ENCODE data around the gene TMCC2. TPM values are rescaled to one million over a fixed set of nuclear protein-coding genes. Genes with fewer than 3 reads are reported as not detected.

The TMCC2 gene
- total and polyA plus RNA-seq, 3 donors from 2014 or later: 8.5 to 14.7 (median 12.1) TPM

DNA sequence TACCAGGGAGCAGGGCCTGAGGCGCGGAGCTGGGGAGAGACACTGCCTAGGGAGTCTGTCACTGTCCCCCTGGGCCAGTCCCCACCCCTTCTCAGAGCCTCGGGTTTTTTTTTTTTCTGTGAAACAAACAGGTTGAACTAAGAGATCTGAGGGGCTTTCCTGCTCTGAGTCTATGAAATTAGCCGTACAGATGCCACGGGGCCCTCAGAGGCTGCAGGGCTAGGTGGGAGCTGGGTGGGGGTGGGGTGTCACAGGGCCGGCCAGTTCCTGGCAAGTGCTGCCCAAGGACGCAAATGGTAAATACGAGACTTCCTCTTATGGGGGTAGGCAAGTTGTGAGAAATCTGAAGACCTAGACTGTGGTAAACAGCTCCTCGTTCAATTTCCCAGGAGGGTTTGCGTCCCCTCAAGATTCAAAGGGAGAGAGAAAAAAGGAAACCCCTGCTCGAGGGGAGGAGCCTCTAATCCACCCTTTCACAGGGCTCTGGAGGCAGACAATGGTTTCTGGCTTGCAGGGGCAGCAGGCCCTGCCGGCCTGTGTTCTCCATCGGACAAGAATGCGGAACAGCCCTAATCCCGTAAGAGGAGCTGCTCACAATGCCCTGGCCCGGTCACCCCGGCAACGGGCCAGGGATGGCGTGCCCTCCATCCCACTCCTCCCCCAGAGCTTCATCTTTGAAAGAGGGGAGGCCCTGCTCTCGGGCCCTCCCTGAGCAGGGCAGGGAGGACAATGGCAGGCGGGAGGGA, 86.0 kb downstream of the TMCC2 start:
- H3K4me1 ChIP-seq: peaks cover 34% of the 10 kb centered on the region
- WGBS, 2 donors: 23 to 50% methylated on average over 21 of the region's 21 CpGs
- intact Hi-C loops (cut with DNase I; ENCODE audit: low total_unique reads): no loop called here

DNA sequence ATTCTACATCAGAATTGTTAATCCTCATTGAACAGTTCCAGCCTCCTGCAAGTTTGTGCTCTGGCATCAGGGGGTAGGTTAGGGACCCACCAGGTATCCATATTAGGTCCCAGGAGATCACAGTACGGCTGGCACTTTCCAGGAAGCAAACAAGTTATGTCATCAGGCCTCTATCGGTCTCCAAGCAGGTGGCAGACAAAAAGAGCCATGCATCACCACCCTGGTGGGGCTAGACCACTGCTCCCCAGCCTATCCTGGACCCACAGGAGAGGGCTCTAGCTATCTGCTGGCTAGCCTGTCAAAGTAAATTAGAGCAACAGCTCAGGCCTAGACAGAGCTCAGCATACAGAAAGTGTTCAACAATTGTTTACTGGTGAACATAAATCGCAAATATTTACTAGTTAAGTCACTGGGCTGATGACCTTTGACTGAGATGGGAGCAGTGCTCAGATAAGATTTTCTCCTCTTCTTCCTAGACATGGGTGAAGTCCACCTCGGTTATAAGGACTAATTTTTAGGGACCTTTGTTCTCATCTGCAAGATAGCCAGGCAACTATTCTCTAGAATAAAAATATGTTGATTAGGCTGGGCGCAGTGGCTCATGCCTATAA, 87.4 kb downstream of the TMCC2 start:
- H3K4me1 ChIP-seq: peaks cover 40% of the 10 kb centered on the region

More for the DNA sequence above, 86.0 kb downstream of the TMCC2 start:
- Histone ChIP-seq H3K27me3 (no peaks in the 10 kb centered on the region), H3K27ac (peak overlapping the region; percentile 36 to 64), H3K36me3 (ENCODE audit: low read depth, missing control alignments) (no peaks in the 10 kb centered on the region), H3K4me3 (no peak overlapping the region), H3K9me3 (no peaks in the 10 kb centered on the region)
- DNase-seq: peak; percentile 60
- TF ChIP-seq POLR2A (IDR thresholded peaks at IDR 0.05): no peak
- TF ChIP-seq, protein P1, sequence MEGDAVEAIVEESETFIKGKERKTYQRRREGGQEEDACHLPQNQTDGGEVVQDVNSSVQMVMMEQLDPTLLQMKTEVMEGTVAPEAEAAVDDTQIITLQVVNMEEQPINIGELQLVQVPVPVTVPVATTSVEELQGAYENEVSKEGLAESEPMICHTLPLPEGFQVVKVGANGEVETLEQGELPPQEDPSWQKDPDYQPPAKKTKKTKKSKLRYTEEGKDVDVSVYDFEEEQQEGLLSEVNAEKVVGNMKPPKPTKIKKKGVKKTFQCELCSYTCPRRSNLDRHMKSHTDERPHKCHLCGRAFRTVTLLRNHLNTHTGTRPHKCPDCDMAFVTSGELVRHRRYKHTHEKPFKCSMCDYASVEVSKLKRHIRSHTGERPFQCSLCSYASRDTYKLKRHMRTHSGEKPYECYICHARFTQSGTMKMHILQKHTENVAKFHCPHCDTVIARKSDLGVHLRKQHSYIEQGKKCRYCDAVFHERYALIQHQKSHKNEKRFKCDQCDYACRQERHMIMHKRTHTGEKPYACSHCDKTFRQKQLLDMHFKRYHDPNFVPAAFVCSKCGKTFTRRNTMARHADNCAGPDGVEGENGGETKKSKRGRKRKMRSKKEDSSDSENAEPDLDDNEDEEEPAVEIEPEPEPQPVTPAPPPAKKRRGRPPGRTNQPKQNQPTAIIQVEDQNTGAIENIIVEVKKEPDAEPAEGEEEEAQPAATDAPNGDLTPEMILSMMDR (IDR thresholded peaks at IDR 0.05): no peak

DNA sequence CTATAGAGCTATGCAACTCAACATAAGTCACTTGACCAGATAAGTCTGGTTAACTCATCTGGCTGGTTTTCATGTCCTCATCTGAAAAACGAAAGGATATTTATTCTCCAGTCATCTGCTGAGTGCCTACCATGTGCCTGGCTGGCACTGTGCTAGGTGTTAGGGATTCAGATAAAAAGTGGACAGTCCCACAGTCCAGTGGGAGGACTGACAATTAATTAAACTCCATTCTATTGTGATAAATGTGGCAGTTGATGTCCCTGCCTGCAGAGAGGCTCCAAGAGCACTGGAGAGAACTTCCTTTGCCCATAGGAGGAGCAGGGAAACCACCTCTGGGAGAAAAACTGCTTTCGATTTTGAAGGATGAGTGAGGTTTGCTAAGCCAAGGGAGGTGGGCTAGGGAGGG, 88.4 kb downstream of the TMCC2 start:
- peaks cover 40% of the 10 kb centered on the region for H3K4me1 ChIP-seq
- DNase-seq: no peak
- H3K36me3 ChIP-seq (ENCODE audit: low read depth, missing control alignments): no peaks in the 10 kb centered on the region

More for the DNA sequence above, 87.4 kb downstream of the TMCC2 start:
- Histone ChIP-seq H3K27me3 (no peaks in the 10 kb centered on the region), H3K9me3 (no peaks in the 10 kb centered on the region), H3K4me3 (no peak overlapping the region), H3K27ac (no peak overlapping the region), H3K36me3 (ENCODE audit: low read depth, missing control alignments) (no peaks in the 10 kb centered on the region)
- intact Hi-C loops (cut with DNase I; ENCODE audit: low total_unique reads): no loop called here
- WGBS, 2 donors: 83 to 88% methylated on average over 5 of the region's 5 CpGs
- no peak for TF ChIP-seq POLR2A (IDR thresholded peaks at IDR 0.05)
- TF ChIP-seq, protein P1 (IDR thresholded peaks at IDR 0.05): no peak
- DNase-seq: no peak

DNA sequence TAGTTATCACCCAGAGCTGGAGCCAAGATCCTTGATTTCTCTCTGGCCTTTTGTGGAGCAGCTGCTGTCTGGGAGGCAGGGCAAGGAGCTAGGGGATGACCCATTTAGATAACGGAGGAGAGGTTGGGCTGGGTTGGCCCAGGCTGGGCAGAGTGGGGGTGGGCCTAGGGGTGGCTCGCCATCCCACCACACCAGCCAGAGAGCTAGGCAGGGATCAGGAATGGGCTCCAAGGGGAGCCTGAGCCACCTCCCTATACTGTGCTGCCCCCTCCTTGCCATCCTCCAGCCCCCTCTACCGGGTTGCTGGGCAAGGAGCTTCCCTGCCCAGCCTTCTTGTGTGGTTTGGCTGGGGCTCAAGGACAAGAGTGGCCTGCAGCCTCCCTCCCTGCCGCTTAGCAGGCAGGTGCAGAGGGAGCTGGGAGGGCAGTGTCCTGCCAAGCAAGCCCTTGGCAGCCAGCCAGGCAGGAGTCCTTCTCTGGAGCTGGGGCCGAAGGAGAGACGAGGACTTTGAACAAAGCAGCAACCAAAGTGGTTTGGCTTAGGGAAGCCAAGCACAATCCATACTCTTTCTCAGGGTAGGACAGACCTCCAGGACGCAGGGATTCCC, 89.7 kb downstream of the TMCC2 start:
- H3K4me1 ChIP-seq: peaks cover 43% of the 10 kb centered on the region
- H3K27me3 ChIP-seq: no peaks in the 10 kb centered on the region
- intact Hi-C loops (cut with DNase I; ENCODE audit: low total_unique reads): no loop called here
- no peaks in the 10 kb centered on the region for H3K36me3 ChIP-seq (ENCODE audit: low read depth, missing control alignments)
- TF ChIP-seq, protein P1 (IDR thresholded peaks at IDR 0.05): no peak
- TF ChIP-seq POLR2A (IDR thresholded peaks at IDR 0.05): no peak
- no peak overlapping the region for H3K27ac ChIP-seq
- peak; percentile 89 for DNase-seq
- no peaks in the 10 kb centered on the region for H3K9me3 ChIP-seq
- no peak overlapping the region for H3K4me3 ChIP-seq
- 18 to 25% methylated on average over 4 to 7 of the region's 7 CpGs for WGBS, 2 donors

More for the DNA sequence above, 88.4 kb downstream of the TMCC2 start:
- Histone ChIP-seq H3K4me3 (no peak overlapping the region), H3K9me3 (no peaks in the 10 kb centered on the region), H3K27ac (no peak overlapping the region), H3K27me3 (no peaks in the 10 kb centered on the region)
- 45 to 52% methylated on average over 2 of the region's 2 CpGs for WGBS, 2 donors
- TF ChIP-seq, protein P1 (IDR thresholded peaks at IDR 0.05): no peak
- TF ChIP-seq POLR2A (IDR thresholded peaks at IDR 0.05): no peak
- intact Hi-C loops (cut with DNase I; ENCODE audit: low total_unique reads): no loop called here

Measured in testis (tissue), 3 donors.